Activated effector memory CD4-positive, alpha-beta T cell treated with Interleukin-2 at 50 U/mL for 16 hours (primary cell): Measurements from ENCODE around the gene BRIX1.
"Not testable (repeated sequence)": the region's sequence is repeated elsewhere in the genome, so short reads cannot be mapped to it uniquely, and the experiment has no call there.

ENCODE experiments used
- DNase-seq: peaks from one replicate; pipeline ENCODE4 v3.0.0-alpha.2; 2020

The BRIX1 gene

DNA sequence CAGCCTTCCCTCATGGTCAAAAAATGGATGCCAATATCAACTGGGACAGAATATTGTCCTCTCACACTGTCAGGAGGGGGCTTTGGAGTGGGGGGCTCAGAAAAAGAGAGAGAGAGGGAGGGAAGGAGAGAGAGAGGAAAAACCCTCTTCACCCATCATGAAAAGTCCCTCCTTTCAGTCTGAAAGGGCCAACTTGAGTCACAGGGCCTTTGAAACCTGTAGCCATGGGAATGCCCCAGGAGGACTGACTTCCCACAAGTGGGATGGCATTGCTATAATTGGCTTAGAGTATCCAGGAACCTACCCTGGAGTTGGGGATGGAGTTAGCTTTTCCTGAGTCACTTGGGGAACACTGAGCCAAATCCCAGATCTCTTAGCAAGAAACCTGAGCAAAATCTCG, 55.0 kb downstream of the BRIX1 start:
- DNase-seq = no peak

GRCh38 chr5:34971655-34972054, 56.1 kb downstream of the BRIX1 start:
- DNase-seq = not testable (repeated sequence)
